H4 (cell line): ENCODE results near the gene TRAF3. TPM values are rescaled to one million over a fixed set of nuclear protein-coding genes. Genes with fewer than 3 reads are reported as not detected.

Experiments
- DNase-seq: peaks from one replicate; pipeline ENCODE4 v3.0.0-alpha.2; 2015; ENCODE audit warnings: low spot score
- total RNA-seq: library from RNA; depleted of rRNA; stranded (reverse); fragments of >200 nt; shearing (Covaris generic); gene quantifications from 2 replicates; pipeline ENCODE4 v1.2.3, GENCODE V29; 2014; rRNA removed

The TRAF3 gene
- total RNA-seq, 1 experiment from 2014 or later: 15.2 TPM

GRCh38 chr14:102955636-102956408, 178.6 kb downstream of the TRAF3 start:
- DNase-seq: no peak

DNA sequence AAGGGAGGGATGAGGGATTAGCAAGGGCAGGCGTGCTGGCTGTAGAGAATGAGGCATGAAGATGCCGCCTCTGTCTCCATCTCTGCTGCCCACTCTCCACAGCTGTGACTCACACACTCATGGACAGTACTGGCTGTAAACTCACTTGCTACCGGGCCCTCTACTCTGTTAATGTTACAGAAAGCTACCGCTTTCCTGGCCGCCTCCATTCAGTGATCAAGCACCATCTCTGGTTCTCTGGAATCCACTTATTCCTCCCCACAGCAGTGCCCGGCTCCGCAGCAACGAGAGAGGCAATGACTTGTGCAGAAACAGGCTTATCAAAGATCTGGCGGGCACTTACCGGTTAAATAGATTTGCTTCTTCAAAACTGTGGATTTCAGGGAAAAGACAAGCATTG, 180.0 kb downstream of the TRAF3 start:
- no peak for DNase-seq

DNA sequence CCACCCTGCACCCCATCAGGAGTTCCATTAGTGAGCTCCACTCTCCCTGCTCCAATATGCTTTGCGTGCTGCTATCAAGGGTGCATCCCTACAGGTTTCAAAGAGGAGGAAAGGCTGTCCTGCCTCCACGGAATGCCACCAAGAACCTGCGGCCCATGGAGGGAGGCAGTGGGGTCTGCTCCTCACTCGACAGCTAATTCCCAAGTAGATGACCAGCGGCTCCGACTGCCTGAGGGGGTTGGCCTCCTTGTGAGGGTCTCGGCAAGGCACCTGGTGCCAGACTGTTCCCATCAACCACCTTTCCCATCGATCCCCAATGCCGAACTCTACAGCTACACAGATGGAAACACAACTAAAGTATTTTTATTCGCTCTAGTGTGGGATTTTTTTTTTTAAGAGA, 181.2 kb downstream of the TRAF3 start:
- DNase-seq: no peak

Other genes with a start within 250 kb of the TRAF3 start
- 8.7 and 32.9 TPM in 2 replicates for gene RCOR1, start 184.8 kb upstream of the TRAF3 start, total RNA-seq
- not detected in 2 replicates for gene AMN, start 145.2 kb downstream of the TRAF3 start, total RNA-seq